H1 (cell line): Measurements from ENCODE around the gene FIBIN. TPM values are rescaled to one million over a fixed set of nuclear protein-coding genes. Genes with fewer than 3 reads are reported as not detected.

Source experiments
- GABPA ChIP-seq: IDR thresholded peaks from 2 replicates; pipeline ENCODE4 v1.6.1; 2011; ENCODE audit warnings: mild to moderate bottlenecking, low read length, moderate library complexity, borderline replicate concordance; ENCODE audit not compliant: insufficient read depth
- KDM4A ChIP-seq: IDR thresholded peaks from one replicate; pipeline ENCODE4 v1.7.1; 2012; ENCODE audit warnings: low read depth, mild to moderate bottlenecking, moderate library complexity, low read length, inconsistent platforms; ENCODE audit not compliant: severe bottlenecking
- POLR2AphosphoS5 ChIP-seq: IDR thresholded peaks from 2 replicates; pipeline ENCODE4 v1.6.1; 2011; ENCODE audit warnings: low read depth, low read length
- SP1 ChIP-seq: IDR thresholded peaks from 2 replicates; pipeline ENCODE4 v1.6.1; 2011; ENCODE audit warnings: low read depth, low read length
- polyA plus RNA-seq, 7 experiments: library from polyadenylated mRNA; depleted of rRNA in 3 of 7; stranded (reverse) in 5 of 7; unstranded in 2 of 7; fragments of >200 nt in 5 of 7; fragments of 200-250 nt in 2 of 7; gene quantifications; 1 replicate in 5 of 7; 2 replicates in 1 of 7; 4 replicates in 1 of 7; pipeline versions ENCODE4 v1.2.1 to v1.2.3, GENCODE V29; 2011 to 2013; ENCODE audit warnings: missing spikeins in 2 of 7, mixed read lengths in 2 of 7
- total RNA-seq: library from RNA; stranded (reverse); fragmentation: NEBNext Ultra II Directional; extraction: Animal tissue kit (Norgen Biotek cat#: 25700); gene quantifications from 2 replicates; pipeline ENCODE4 v1.2.1, GENCODE V29; 2021

FIBIN gene
- total and polyA plus RNA-seq, 2 of the 8 experiments (the other 6 are each of a cell fraction or from before 2014, with no cell fraction given) = 0.38 to 0.45 TPM

DNA sequence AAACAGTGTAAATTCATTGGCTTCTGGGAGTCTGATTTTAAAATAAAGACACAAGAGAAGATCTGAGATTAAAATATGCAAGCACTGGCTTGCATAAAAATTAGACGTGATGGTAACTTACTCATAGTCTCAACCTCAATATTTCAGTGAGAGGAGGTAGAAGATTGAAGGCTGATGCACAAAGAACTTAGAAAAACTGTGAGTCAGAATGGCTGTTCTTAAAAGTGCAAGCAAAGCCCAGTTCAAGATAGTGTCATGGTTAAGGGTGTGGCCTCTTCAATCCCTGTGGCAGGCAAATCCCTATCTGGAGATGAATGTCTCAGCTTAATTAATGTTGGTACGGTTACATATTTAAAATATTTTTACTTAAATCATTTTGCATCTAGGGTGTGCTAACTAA lies 33.6 kb upstream of the FIBIN start (continued):
- TF ChIP-seq KDM4A (no peak), GABPA (no peak), SP1 (no peak), POLR2AphosphoS5 (no peak)
